GM19351 (cell line): ENCODE results near the gene TMEM179.

Source experiments
- ATAC-seq: cut with Tn5 transposase; IDR thresholded peaks from one replicate; pipeline ENCODE4 v1.9.1; 2021; ENCODE audit warnings: mild to moderate bottlenecking, moderate library complexity; ENCODE audit not compliant: unreplicated experiment

TMEM179 gene

GRCh38 chr14:104558231-104559027 lies 46.1 kb downstream of the TMEM179 start:
- no peak for ATAC-seq

GRCh38 chr14:104557766-104558165 lies 46.8 kb downstream of the TMEM179 start:
- ATAC-seq = no peak

- no peak for ATAC-seq
These were observed 47.5 kb downstream of the TMEM179 start for GRCh38 chr14:104557086-104557485.

DNA sequence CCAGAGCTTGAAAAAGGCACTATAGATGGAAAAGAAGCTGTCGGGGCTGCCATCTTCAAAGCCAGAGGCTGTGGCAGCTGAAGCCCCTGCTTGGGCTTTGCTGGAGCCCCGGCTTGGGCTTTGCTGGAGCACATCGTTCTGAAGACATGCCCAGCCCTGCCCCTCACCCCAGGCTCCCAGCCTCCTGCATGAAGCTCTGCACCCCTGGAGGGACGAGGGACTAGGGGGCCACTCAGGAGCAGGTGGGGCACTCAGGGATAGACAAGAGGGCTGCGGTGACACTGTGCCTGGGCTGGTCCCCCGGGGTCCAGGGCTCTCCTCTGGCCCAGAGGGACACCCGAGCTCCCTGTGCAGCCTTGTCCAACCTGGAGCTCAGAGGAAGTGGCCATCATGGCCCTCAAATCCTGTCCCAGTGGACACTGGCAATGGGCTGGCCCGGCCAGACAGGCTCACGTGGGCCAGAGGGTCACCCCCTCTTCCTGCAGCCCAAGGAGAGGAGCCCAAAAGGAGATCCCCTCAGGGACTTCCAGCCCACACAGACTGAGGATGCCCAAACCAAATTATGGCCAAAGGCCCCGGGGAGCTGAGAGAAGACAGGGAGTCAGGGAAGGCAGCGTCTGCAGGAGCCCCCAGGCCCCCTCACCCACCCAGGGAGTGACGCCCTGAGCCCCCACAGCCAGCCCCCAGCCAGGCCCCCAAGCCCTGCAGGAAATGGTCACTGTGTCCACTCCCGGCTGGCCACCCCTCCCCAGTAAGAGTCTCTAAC lies 48.1 kb downstream of the TMEM179 start:
- no peak for ATAC-seq

GRCh38 chr14:104555430-104556255 lies 48.9 kb downstream of the TMEM179 start:
- no peak for ATAC-seq

- no peak for ATAC-seq
These were observed 49.8 kb downstream of the TMEM179 start for GRCh38 chr14:104554608-104555429.

DNA sequence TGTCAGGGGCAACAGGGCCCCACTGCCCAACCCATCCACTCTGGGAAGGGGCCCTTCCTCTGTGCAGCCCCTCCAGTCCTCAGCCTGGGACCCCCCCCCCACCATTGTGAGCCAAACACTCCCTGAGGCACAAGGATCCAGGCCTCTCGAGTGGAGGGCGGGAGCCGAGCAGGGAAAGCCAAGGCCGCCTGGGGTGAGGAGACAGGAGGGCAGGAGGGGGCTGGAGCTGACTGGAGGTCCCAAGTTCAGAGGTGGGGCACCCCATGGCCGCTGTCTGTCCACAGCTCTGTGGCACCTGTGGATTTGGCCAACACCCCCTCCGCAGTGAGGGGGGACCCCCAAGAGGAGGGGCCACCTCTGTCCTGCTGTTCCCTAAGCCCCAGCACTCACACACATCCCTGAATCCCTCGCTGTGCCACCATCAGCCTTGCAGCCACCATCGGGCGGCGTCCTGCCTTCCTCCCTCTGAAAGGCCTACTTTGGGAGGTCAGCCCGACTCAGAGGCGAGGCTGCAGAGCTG lies 50.4 kb downstream of the TMEM179 start:
- no peak for ATAC-seq

DNA sequence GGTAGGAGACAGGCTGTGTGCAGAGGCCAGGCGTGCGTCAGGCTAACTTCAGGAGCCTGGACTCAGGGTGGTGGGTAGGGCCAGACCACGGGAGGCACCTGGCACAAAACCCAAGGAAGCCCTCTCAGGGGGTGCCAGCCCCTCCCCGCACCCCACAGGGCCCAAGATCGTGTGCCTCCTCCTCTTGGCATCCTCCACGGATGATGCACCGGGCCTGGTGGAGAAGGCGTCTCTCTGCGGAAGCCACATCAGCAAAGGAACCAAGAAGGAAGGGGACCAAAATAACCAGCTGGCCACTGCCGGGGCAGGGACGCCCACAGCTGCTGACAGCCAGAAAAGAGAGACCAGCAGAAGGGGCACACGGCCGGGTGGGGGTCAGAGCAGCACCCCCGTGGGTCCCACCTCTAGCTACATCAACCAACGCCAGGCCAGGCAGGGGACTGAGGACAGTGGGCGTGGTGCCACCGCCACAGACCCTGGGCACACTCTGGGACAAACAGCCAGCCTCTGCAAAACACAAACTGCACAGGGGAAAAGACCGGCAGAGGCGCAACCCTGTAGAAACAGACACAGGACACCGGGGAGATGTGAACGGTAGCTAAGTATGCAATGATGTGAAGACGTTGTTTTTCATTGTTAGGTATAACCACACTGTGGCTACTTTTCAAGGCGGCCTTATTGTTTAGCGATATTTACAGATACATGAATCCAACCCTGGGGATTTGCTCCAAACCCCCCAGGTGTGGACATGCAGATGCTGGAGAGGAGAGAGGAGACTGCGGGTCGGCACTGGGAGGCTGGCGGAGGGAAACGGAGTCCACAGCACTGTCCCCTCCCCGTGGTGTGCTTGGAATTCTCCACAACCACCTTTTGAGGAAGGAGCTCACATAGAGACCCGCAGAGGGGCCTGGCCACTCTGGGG lies 51.1 kb downstream of the TMEM179 start:
- ATAC-seq = no peak

DNA sequence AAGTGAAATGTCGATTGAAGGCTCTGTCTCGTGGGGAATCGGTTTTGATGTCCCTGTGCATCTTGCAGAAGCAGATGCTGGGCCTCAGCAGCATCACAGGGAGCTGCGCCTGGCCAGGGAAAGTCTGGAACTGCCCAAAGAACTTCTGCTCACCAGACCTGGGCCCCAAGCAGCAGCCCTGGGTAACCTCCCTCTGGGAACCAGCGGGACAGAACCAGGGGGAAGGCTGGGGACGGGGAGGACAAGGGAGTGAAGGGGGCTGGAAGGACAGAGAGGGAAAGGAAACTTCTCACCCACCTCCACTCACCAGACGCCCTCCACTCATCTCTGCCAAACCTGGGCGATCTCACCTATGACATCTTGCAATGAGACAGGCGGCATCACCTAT lies 51.8 kb downstream of the TMEM179 start:
- no peak for ATAC-seq

DNA sequence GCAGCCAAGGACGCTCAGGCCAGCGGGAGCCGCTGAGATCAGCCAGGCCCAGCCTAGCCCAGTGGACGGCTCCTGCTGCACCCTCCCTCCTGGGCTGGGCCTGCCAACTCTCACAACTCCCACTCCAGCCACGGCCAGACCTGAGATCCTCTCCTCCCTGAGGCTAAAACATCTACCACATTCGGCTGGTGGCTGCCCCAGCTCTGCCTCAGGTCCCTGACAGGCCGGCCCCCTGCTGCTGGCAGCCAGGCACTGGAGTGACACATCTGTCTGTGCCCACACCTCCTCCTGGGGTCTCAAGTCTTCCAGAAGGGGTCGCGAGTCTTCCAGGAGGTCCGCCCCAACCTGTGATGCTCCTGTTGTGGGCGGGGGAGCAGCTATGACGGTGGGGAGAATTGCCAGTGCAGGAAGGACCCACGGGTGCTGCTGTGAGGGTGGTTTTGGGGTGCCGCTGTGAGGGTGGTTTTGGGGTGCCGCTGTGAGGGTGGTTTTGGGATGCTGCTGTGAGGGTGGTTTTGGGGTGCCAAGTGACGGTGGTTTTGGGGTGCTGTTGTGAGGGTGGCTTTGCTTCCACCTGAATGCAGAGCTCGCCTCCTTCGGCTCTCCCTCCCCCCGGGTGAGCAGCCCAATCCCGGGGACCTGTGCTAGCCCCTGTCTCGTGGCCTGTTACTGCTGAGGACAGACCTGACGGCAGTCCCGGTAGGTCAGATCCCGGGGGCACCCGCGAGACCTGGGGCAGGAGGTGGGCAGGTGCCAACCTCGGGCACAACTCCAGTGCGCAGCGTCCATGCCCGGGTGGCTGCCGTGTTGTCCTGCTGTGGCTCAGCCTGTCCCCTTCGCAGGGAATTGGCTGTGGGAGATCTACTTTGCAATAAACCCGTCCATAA lies 52.5 kb downstream of the TMEM179 start:
- ATAC-seq = no peak

DNA sequence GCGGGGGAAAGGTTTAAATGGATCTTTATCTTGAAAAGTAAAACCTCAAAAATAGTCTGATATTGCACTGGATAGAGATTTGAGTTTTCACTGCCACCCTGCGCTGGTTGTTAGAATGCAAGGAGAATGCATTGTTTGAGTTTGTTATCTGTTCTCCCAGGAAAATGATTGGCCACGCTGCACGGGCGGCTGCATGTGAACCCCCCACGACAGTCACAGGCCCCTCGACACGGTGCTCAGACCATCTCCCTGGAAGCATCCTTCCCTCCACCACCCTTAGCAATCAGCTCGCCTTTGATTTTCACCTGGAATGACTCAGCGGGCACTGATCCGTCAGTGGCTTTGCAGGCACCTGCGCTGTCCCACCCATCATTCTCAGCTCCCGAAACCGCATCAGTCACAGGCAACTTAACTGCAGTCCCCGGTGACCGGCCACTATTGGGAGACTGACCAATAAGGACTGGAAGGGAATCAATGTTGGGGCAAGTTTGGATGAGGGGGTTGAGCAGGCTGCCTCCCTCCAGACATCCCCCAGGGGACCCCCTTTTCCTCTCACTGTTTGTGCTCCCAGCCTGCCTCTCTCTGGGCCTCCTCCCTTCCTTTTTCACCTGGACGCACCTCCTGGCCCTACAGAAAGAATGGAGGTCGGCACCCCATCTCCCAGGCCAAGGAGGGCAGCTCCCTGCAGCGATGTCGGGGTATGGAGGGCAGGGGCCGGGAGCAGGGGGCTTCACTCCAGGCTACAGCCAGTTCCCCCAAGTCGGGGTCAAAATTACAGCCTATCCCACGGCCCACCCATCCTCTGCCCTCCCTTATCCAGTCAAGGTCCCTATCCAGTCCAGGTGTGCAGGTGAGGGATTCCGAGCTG lies 53.5 kb downstream of the TMEM179 start:
- ATAC-seq = no peak

DNA sequence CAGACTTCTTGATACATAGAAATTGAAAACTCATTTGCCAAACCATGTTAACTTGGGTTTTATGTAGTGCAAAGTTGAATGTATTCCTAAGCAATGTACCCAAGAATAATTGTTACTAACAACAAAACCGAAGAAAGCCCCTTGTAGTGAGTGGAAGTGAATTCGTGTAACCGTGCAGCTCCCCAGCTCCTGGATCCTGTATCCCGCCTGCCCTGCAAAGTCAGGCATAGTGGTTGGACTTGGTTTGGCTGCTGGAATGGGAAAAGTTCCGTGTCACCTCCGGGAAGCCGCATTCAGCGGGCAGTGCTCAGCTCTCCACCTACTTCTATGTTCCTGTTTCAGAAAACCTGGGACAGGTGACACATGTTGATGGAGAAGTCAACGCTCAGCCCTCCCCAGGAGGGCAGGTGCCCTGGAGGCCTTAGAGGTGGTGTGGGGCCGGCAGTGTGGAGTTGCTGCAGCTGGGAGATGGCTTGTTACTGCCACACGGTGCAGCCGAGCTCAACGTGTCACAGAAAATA lies 54.2 kb downstream of the TMEM179 start:
- ATAC-seq = no peak

DNA sequence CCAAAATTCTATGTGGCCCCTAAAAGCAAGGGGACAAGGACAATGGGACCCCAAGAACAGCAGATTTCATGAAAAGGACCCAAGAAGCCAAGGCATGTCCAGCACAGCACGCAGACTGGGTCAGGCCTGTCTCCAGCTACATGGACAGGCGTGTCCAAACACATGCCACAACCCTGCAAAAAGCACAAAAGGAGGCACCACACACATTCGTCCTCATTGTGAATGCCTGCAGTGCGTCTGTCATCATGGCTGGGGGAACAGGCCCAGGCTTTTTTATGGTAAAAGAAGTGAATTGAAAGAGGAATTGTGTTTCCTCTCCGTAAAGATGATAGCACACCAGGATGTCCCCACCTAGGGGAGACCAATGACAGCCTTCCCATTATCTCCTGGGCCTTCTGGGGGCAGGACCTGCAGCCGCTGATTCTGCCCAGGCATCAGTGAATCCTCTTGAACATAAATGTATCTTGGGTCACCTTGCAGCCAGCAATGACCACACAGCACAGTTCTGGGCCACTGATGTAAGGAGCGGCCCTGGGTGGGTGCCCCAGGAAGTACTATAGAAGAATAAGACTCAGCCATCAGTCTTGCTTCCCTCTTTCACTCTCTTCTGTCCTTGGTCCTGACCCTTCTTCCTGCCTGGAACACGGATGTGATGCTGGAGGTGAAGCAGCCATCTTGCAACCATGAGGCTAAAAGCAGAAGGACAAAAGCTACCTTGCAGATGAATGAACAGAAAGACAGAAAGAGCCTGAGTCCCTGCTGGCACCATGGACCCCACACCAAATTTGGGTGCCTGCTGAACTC lies 54.8 kb downstream of the TMEM179 start:
- ATAC-seq = no peak

DNA sequence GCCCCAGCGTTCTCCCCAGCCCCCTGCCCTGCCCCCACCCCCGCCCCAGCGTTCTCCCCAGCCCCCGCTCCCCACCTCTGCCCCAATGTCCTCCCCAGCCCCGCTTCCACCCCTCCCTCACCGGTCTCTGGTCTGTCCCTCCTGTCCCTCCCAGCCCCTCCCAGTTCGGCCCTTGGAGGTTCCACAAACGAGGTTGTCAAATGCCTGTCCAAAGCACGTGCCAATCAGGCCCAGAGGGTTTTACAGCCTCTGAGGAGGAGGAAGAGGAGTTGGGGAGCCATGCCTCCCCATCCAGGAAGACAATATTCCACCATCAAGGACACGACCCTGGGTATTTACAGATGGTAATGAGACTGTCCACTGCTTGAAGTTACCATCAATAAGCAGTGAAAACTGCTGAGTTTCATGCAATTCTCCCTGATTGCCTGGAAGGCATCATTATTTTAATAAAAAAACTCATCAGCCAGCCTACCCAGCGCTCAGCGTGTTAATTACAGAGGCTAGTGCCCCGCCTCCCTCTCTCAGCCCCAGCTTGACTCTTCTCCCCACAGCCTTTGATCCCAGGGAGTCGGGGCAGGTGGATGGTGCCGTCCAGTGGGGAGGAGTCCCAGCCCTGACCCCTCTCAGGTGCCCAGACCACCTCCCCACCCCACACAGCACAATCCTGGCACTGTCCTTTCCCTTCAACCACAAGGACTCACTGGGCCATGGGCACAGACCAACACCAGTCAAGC lies 55.6 kb downstream of the TMEM179 start:
- no peak for ATAC-seq

GRCh38 chr14:104547998-104548700 lies 56.4 kb downstream of the TMEM179 start:
- ATAC-seq = no peak
